Activated CD4-positive, alpha-beta T cell treated with anti-CD3 and anti-CD28 coated beads, Interleukin-2, amount 50 U/mL, for 16 hours (primary cell): Measurements from ENCODE around the gene WNT8B.

Source experiments
- DNase-seq: peaks from one replicate; pipeline ENCODE4 v3.0.0-alpha.2; 2020

WNT8B gene

DNA sequence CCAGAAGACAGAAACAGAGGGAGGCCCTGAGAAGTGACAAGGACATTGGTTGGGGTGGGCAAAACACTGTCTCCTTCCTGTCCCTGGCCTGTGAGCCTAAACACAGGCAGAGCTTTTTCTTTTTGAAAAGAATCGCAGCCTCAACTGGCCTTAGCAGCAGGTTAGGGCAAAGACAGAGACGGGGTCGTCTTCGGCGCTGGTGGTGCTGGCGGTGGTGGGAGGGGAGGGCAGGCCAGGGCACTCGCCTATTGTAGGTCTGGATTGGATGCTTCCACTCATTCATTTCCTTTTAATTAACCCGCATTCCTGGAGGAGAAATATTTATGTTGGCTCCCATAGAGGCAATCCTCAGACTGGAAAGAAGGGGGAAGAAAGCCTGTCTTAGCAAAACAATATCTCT is 22.6 kb downstream of the WNT8B start:
- no peak for DNase-seq

DNA sequence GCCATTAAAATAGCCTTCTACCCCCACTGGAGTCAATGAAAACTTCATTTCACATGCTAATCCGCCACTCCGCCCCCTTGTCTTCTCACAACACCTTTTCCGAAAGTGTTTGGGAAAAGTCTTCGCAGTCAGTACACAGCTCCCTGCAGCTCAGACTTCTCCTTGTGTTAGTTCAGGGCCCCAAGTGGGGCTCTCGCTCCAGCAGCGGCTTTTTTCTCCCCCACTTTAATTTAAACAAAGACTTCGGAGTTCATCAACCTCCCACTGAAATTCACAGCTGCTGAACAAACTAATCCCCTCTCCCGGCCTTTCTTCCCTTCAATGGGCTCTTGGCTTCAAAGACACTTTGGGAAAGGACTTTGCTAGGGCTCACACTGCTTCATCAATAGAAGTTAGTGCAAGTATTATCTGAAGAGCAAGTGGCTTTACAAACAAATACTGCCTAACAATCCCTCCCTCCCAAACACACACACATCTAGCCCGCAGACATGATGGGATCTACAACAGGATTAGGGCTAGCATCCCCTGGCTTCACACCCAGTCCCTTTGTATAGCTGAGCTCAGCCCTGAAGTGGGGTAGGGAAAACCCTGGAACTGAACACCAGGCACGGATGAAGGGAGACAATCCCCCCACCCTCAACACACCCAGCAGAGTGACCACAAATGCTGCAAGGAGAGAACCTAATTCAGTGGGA is 23.1 kb downstream of the WNT8B start:
- DNase-seq: no peak

DNA sequence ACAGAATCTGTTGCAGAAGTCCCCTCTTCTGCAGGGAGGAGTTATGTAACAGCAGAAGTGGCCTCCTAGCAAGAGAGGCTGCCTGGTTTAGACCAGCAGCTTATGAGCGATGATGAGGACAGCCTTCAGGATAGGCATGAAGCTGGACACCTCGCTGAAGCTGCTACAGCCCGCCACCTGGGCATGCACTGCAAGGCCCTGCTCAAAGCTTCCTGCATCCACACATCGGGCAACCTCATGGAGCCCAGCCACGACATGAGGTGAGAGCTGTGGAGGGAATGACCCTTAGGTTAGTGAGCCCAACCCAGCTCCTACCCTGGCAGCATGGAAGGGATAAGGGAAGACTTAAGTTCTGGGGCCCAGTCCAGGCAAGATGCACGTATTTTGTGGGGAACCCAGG is 24.7 kb downstream of the WNT8B start:
- no peak for DNase-seq

DNA sequence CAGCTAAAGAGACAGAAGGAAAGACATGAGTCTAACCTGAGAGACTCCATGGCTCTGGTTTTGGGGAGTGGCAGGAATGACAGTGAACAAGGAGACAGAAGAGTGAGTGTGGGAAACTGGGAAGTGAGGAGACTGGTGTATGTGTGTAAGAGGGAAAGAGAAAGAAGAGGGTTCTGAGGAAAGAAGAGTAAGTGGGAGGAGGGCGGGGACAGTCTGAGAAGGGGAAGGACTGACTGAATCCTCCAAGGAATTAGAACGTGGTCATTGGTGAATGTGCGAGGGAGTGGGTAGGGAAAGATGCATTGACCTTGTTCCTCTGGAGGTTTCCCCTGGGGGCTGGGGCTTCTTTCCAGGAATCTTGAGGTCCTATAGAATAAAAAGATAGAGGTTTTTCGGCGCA is 26.6 kb downstream of the WNT8B start:
- DNase-seq: no peak

DNA sequence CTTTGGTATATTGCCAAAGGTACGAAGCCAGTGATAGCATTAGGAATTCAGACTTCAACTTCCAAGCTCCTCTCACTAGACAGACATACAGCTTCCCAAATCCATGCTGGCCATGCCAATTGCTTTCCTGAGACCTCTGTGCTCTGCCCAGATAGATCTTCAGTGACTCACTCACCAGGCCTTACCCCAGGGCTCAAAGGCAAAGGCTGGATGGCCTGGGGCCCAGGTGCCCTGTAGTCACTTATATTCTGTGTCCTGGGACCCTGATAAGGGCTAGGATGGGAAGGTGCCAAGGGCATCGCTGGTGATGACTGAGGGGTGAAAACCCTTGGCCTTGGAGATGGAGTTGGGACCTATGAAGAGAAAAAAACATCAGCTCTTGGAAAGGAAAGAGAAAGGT is 27.7 kb downstream of the WNT8B start:
- no peak for DNase-seq

DNA sequence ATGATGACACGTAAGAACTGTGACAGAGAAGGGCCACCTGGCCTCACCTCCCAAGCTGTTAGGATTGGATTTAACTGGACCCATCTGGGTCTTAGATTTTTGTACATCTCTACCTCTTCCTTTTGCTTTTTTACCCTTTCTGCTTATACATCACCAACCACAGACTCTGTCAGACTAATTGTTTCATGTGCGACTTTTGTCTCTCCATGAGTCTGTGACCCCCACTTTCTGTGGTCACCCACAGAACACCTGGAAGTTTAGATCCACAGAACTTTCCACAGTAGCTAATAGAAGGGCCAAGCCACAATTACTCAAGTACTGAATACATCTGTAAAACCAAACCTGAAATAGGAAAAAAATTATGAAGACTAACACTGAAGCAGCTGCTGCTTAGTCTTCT is 33.8 kb downstream of the WNT8B start:
- DNase-seq: no peak

DNA sequence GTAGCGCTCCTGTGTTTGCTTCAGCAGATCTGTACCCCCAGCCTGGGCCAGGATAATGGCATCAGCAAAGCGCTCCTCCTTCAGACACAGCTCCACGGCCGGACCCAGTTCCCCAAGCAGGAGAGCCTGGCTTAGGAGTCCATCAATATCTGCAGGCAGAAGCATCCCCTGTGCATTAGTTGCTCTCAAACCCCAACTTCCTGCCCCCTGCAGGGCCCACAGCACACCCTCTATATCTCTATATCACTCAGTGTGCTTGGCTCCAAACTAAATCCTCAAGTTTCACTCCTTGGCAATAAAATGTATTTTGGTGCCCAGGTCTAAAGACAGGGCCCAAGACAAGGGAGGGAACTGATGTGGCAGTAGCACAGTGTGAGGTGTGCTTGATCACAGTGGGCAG is 35.2 kb downstream of the WNT8B start:
- DNase-seq: no peak

DNA sequence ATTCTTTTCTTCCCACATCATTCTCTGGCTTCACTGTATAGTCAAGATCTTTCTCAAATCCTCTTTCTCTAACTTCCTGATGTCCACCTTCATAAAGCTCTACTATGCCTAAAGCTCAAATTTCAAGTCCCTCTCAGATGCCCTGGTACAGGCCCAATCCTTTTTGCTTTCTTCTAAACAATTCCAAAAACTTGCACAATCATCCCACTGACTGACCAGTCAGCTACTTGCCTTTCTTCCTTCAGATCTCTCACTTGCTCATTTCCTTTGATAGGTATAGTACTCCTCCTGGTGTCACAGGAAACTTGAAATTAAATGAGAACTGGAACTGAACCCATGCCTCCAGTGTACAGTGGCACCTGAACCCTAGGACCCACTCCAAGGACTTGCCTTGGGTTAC is 38.6 kb downstream of the WNT8B start:
- no peak for DNase-seq

DNA sequence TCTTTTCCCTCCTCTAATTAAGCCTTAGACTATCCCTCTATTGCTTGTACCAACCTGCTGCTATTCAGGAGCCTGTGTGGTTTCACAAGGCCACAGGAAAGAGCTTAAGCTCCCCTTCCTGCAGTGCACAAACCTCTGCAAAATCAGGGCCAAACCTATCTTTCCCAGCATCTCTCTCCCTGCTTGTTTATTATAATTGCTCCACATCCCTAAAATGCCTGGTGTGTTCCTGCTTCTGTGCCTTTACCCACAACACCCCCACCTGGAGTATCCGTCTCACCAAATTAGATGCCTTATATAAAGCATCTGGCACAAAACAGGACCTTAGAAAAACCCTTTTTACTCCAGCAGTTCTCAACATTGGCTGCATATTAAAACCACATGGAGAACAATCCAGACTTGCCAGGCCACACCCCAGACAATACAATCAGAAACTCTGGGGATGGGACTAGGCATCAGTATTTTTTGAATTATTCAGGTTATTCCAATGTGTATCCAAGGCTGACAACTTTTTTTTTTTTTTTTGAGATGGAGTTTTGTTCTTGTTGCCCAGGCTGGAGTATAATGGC is 40.2 kb downstream of the WNT8B start:
- DNase-seq: no peak

DNA sequence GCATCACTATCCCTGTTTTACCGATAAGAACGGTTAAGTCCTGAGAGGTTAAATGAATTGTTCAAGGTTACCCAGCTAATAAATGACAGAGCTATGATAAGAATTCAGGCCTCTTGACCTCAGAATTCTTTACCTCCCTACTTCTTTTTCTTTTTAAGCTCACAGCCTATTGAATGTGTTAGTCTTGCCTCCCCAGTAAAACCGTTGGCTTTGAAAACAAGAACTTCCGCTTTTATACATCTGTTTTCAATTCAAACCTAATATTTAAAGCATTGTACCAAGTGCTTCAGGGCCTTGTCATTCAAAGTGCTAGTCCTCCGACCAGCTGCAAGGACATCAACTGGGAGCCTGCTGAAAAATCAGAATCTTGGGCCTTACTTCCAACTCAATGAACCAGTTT is 41.3 kb downstream of the WNT8B start:
- DNase-seq: no peak

DNA sequence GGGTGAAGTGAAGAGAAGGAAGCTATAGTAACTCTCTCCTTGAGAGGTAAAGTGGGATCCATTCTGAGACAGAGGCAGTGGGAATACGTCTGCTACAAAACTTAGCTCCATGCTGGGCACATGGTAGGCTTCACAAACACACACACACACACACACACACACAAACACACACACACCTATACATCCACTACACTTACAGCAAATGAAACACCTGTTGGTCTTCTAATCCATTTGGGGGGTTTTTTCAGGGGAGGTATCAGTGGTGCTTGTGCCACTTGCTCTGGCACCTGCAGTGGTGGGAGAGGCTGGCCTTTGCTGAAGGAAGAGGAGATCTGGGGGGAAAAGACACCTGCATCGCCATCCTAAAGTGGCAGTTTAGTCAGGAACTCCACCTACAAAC is 42.4 kb downstream of the WNT8B start:
- no peak for DNase-seq

DNA sequence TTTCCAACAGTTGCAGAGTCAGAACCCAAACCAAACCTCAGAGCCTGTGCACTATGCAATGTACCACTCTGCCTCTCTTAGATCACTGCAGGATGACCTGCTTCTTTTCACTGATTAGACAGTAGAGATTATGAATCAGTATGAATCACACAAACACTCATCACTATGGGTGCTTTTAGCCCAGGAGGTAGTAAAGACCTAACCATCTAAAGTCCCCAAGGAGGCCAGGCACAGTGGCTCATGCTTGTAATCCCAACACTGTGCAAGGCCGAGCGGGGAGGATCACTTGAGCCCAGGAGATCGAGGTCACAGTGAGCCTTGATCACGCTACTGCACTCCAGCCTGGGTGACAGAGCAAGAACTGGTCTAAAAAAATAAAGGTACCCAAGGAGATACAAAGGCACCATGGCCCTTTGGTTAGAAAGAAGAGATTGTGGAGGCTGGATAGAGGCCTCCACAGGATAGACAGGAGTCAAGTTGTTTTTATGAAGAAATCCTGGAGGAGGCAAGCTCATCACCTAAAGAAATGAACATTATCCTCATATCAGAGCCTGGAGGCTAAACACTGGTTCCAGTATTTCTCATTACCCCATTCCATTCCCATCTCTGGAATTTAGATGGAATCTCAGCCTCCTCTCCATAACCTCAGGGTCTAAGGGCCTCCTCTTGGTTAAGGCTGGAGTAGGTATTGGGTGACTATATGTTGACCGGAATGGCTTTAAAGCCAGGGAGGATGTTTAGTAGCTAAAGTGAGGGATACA is 44.0 kb downstream of the WNT8B start:
- peak; percentile 72 for DNase-seq

DNA sequence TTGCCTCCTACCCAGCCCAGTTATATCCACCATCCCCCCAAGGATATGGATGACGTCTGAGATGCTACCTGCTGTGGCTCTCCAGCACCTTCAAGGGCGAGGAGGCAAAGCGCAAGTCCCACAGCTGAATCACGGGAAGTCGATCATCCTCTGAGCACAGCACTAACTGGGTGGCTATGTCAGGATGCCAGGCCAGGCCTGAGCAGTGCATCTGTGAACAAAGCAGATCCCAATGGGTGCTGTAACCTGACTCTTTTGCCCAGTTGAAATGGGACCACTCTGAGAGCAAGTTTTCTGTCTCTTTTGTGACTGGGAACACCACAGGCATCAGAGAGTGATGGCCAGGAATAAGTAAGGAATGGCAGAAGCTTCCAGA is 44.5 kb downstream of the WNT8B start:
- no peak for DNase-seq

DNA sequence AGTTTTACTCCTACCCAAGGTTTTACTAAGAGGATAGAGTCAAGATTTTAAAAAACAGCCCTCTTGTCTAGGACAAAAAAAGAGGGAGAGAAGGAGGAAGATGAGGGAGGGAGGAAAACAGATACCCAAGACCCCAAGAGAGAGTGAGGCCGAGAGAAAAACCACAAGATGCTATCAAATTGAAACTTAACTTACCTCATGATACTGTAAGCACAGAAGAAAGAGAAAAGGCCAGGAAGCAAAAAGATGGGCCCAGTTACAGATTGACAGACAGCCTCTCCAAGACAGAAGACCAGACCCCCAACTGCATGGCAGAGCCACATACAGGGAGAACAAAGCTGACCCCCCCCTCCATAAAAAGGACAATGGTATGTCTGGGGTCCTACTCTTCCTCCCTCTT is 45.5 kb downstream of the WNT8B start:
- DNase-seq: peak; percentile 44

DNA sequence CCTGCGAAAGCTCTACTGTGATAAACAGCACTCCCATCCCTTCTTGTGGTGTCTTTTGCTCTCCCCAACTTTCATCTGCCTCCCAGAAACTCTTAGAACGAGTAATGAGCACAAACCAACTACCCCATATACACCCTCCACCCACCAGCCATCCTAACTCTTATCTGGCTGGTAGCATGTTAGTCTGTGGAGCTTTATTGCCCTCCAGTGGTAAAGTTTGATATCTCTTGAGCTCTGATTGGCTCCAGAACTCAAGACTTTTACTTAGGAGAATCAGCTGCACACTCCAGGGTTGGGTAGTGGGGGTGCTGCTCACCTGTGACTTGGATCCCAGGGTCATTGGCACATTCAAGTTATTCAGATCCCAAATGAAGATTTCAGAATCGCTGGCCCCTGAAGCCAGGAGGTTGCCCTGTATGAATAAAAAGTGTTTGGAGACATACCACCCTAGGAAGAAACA is 45.9 kb downstream of the WNT8B start:
- peak; percentile 86 for DNase-seq

DNA sequence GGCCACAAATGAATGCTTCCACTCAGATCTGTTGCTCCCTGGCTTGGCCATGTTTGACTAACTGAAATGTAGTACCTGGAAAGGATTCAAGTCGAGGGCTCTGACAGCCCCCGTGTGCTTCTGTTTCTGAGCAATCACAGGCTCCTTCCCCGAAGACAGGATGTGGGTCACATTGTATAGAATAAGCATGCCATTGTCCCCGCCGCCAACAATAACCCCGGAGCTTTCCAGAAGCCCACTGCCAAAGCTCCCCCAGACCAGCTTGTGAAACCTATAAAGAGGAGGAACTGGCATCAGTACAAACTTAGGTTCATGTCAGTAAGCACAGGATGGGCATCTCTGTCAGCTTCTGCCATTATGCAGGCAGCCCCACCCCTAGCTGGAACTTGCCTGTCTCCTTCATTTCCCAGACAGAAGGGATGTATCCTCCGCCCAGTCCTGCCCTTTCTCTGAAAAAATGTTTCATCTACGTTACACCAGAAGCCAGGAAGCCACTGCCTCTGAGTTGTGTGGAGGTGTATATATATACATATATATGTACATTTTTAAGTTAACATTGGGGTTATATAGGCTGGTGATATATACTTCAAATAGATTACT is 46.5 kb downstream of the WNT8B start:
- DNase-seq: peak; percentile 86

DNA sequence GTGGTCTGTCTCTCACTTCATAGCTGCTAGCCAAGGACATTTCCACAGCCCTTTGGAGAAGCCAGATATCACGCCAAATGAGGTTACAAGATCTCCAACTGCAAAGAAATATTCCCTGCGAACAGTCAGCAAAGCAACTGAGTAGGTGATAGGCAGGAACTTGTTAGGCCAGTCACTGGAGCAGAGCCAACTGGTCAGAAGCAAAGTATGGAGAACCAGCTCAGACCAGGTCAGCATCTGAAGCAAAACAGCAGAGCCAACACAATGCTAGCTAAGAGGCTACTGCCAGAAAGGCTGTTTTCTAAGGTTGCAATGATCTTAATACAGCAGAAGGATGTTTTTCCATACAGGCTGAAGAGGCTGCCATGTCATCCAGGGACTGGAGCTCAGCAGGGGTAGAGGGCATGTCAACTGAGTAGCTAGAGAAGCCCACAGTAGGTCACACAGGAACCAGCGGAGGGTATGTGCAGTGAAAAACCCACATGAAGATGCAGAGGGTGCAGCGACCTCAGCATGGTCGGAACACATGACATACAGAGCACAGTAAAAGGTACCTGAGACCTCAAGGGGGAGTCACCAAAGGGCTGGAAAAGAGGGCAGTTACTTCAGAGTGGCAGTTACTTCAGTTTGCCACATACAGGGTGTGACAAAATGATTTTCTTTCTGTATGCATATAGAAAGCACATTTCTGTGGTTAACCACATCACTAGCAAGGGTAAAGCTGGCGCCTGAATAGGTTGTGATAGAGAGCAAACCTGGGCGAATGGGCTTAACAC is 47.9 kb downstream of the WNT8B start:
- DNase-seq: peak; percentile 94

DNA sequence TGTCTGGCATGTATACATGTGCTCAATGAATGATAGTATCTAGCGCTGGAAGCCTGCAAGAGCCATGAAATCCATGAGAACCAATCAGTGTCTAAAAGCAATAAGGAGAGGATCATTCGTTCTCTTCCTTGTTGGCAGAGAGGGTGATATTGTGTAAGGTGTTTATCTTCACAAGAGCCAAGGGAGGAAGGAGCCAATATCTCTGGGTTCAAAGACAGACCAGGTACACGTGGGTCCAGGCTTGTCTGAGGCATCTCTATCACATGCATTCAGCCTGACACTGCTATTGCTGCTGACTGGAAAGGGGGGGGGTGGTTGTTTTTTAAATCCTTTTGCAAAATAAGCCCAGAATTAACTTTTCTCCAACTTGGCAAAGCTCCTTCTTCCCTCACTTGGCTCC is 52.8 kb downstream of the WNT8B start:
- no peak for DNase-seq

DNA sequence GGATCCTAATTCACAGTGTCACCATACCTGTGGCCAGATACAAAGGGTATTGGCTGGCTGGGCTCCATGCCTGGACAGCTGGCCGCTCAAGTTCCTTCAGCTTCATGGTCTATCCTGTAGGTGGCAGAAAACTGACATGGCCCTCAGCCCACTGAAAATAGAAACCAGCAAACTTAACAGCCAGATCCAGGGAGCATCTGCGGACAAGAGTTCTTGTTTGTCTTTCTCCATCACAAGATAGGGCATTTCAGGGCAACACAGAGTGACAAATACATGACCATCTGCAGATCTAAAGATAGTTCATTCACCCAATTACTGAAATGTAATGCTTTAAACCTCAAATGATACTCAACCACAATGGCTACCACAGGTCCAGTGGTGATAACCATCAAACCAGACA is 54.0 kb downstream of the WNT8B start:
- no peak for DNase-seq

DNA sequence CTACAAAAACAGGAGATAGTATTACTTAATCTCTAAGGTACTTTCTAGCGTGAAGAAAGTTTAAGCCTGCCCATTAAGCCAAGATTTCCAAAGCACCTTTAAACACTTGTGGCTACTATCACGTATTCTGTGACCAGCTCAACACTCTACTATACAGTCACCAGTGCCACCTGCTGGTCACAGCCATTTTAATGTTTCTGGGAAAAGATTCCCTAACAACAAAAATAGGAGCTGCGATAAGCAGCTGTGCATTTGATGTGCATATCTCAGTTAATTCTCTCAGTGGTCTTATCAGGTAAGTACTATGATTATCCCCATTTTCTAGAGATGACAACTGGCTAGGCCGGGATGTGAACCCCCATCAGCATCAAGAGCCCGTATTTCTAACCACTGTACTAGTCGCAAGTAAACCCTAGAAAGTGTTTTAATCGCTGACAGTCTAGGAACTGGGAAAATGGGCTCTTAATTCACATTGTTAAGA is 56.0 kb downstream of the WNT8B start:
- DNase-seq: peak; percentile 65

DNA sequence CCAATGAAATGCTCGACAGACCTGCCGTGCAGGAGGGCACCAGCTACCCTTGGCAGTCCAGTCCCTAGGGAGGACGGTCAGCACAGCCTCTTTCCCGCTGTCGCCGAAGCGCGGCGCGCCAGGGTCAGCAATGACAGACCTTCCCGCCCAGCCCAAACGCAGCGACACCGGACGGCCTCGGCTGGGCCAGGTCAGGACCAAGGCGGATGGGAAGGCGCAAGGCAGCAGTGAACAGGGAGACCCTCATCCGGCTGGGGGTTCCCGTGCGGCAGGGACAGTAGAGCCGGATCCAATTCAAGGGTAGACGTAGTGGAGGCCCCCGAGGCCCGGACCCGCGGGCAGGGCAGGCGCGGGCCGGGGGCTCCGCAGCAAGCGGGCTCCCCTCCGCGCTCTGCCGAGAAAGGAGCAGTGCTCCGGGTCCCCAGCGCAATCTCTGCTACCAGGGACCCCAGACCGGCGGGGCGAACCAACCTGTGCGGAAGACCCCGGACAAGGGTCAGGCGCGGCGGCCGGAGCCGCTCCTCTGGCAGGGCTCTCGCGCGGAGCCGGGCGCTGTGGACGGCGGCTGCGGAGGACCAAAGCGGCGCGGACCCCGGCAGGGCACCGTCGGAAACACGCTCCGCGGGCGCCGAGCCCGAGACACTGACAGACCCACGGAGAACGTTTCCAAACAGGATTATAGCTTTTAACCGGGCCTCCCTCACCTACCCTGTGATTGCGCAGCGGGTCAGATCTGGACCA is 56.7 kb downstream of the WNT8B start, which contains the start of gene SEC31B:
SEC31B (minus strand) TSS at position 551 of the 741 bp plus-strand sequence. CDS start 2,909 bp downstream, outside the sequence.
- no peak for DNase-seq

DNA sequence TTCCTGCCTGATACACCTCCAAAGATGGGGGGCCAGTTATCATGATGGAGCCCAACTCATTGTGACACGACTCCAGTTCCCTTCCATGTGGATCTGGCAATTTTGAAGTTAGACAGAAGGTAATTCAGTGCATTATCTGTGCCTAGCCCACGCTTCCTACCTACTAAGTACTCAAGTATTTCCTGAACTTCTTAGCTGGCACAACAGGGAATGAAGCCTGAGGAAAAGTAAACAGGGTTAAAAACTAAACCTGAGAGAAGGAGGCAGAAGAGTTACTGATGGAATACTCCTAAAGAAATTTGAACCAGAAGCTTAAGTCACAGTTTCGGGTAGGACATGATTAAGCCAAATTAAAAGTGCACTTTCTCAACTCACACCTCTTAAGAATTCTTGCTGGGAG is 58.0 kb downstream of the WNT8B start:
- DNase-seq: no peak
